Activated CD8-positive, alpha-beta T cell treated with anti-CD3 and anti-CD28 coated beads for 36 hours (primary cell): Measurements from ENCODE around the gene SHH. TPM values are rescaled to one million over a fixed set of nuclear protein-coding genes. Genes with fewer than 3 reads are reported as not detected.

Source experiments
- ATAC-seq: fragments of 200-7000 bp; cut with Tn5 transposase; one replicate; pipeline ENCODE4 v1.10.0; 2021; ENCODE audit warnings: mild to moderate bottlenecking, moderate library complexity
- CTCF ChIA-PET: fragments of 350-600 bp; sonication (Branson Sonifier 250); formaldehyde crosslinking; loops from one replicate; lab custom pipeline; 2021; ENCODE audit warnings: antibody characterized with exemption; lab: Charles Lee
- POLR2A ChIA-PET: fragments of 350-600 bp; sonication (Branson Sonifier 250); formaldehyde crosslinking; loops from one replicate; lab custom pipeline; 2021; ENCODE audit warnings: antibody characterized with exemption; lab: Charles Lee
- DNase-seq: peaks from one replicate; pipeline ENCODE4 v3.0.0-alpha.2; 2020
- H3K27ac Mint-ChIP-seq: one replicate; pipeline ENCODE4 v1.8.0; 2021; ENCODE audit warnings: mild to moderate bottlenecking, mixed read lengths
- H3K27me3 Mint-ChIP-seq: one replicate; pipeline ENCODE4 v1.8.0; 2021; ENCODE audit warnings: mixed read lengths
- H3K36me3 Mint-ChIP-seq: one replicate; pipeline ENCODE4 v1.8.0; 2021; ENCODE audit warnings: low read depth, mixed read lengths
- H3K4me1 Mint-ChIP-seq: one replicate; pipeline ENCODE4 v1.8.0; 2021; ENCODE audit warnings: low read depth, mixed read lengths
- H3K4me3 Mint-ChIP-seq: one replicate; pipeline ENCODE4 v1.8.0; 2021; ENCODE audit warnings: mild to moderate bottlenecking, moderate library complexity, mixed read lengths
- H3K9me3 Mint-ChIP-seq: one replicate; pipeline ENCODE4 v1.8.0; 2021; ENCODE audit warnings: mixed read lengths
- CTCF ChIP-seq: fragments of 200-600 bp; IDR thresholded peaks from one replicate; pipeline ENCODE4 v1.8.0; 2022; ENCODE audit warnings: antibody characterized with exemption, mild to moderate bottlenecking
- intact Hi-C: fragments of 100-400 bp; cut with micrococcal nuclease; formaldehyde crosslinking; loops from one replicate; pipeline ENCODE4 v1.10.0; 2022
- total RNA-seq, 2 experiments: library from RNA; stranded (reverse); gene quantifications; one replicate each; pipeline ENCODE4 v1.2.3, GENCODE V29; 2021

Gene SHH
- total RNA-seq, 2 experiments from 2014 or later: not detected

DNA sequence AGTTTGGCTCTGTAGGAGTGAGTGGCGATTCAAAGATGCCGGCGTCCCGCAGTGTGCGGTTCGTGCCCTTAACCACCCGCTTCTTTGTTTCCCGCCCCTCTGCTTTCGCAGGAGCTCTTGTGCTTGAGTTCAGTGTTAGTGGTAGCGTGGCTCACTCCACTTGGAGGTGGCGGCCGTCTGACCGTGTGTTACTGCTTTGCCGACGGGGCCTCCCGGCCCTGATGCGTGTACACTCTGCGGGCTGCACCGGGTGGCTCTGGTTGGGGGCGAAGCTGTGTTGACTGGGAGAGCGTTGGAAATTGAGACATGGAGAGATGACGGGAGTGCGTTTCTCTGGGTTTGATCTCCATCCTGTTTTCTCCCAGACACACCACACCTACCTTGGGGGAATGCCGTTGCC lies 31.4 kb downstream of the SHH start:
- H3K36me3 Mint-ChIP-seq: peaks cover 39% of the 10 kb centered on the region
- no peak overlapping the region for H3K4me3 Mint-ChIP-seq
- H3K27me3 Mint-ChIP-seq: no peaks in the 10 kb centered on the region
- no peaks in the 10 kb centered on the region for H3K4me1 Mint-ChIP-seq
- no peak overlapping the region for H3K27ac Mint-ChIP-seq
- POLR2A ChIA-PET: no interaction called here
- H3K9me3 Mint-ChIP-seq: no peaks in the 10 kb centered on the region
- ATAC-seq (no peak), DNase-seq (no peak)
- no peak for TF ChIP-seq CTCF
- intact Hi-C loops: no loop called here
- CTCF ChIA-PET: interaction anchor here (2.1 kb wide), 1 partner anchor 13 kb away, joined by 6 read pairs; no protein-coding TSS in a partner anchor

- no peak for TF ChIP-seq CTCF
- no peak for DNase-seq
- intact Hi-C loops: no loop called here
- Mint-ChIP-seq H3K4me3 (no peak overlapping the region), H3K9me3 (no peaks in the 10 kb centered on the region), H3K36me3 (peaks cover 50% of the 10 kb centered on the region), H3K27me3 (no peaks in the 10 kb centered on the region), H3K27ac (no peak overlapping the region), H3K4me1 (no peaks in the 10 kb centered on the region)
- ATAC-seq: no peak
- CTCF ChIA-PET: interaction anchor here (2.5 to 4.1 kb wide), 2 partner anchors 10 to 180 kb away, joined by 11 to 17 read pairs; no protein-coding TSS in a partner anchor
- POLR2A ChIA-PET: no interaction called here
These were observed 33.9 kb downstream of the SHH start for GRCh38 chr7:155778349-155778748.

GRCh38 chr7:155776606-155777005 lies 35.7 kb downstream of the SHH start:
- Mint-ChIP-seq H3K27me3 (no peaks in the 10 kb centered on the region), H3K9me3 (no peaks in the 10 kb centered on the region), H3K4me3 (no peak overlapping the region), H3K4me1 (no peaks in the 10 kb centered on the region), H3K36me3 (peaks cover 40% of the 10 kb centered on the region), H3K27ac (no peak overlapping the region)
- POLR2A ChIA-PET: no interaction called here
- intact Hi-C loops: no loop called here
- CTCF ChIA-PET: interaction anchor here (0.6 to 4.1 kb wide), 3 partner anchors 9 to 179 kb away, joined by 3 to 17 read pairs (median 10); no protein-coding TSS in a partner anchor
- ATAC-seq (no peak), DNase-seq (no peak)
- TF ChIP-seq CTCF: no peak

GRCh38 chr7:155775691-155776090 lies 36.6 kb downstream of the SHH start:
- H3K4me3 Mint-ChIP-seq: no peak overlapping the region
- intact Hi-C loops: no loop called here
- ChIA-PET CTCF (interaction anchor here (0.7 to 4.1 kb wide), 3 partner anchors 8 to 177 kb away, joined by 3 to 17 read pairs (median 10); no protein-coding TSS in a partner anchor), POLR2A (no interaction called here)
- H3K27ac Mint-ChIP-seq: no peak overlapping the region
- H3K4me1 Mint-ChIP-seq: no peaks in the 10 kb centered on the region
- H3K27me3 Mint-ChIP-seq: no peaks in the 10 kb centered on the region
- H3K36me3 Mint-ChIP-seq: peaks cover 35% of the 10 kb centered on the region
- no peak for TF ChIP-seq CTCF
- ATAC-seq (no peak), DNase-seq (no peak)
- H3K9me3 Mint-ChIP-seq: no peaks in the 10 kb centered on the region

DNA sequence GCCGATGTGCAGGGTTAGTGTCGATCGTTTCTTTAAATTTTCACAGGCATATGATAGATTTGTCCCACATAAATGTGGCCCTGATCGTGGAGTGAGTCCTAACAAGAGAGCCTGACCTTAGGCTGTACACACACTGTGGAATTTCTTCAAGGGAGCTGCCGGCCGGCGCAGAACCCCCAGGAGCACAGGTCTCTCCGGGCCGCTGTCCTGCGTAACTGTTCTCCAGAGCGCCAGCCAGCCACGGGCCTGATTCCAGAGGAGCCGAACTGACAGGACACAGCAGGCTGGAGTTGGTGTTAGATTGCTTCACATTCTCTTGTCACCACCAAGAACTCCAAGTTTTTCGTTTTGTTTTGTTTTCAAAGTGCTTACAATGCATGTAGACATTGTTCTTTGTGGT lies 37.3 kb downstream of the SHH start:
- Mint-ChIP-seq H3K27me3 (no peaks in the 10 kb centered on the region), H3K36me3 (peaks cover 35% of the 10 kb centered on the region)

More for the DNA sequence above, 37.3 kb downstream of the SHH start:
- Mint-ChIP-seq H3K4me1 (no peaks in the 10 kb centered on the region), H3K4me3 (no peak overlapping the region), H3K27ac (no peak overlapping the region), H3K9me3 (no peaks in the 10 kb centered on the region)
- ATAC-seq: no peak
- POLR2A ChIA-PET: interaction anchor here (0.7 kb wide), 1 partner anchor 176 kb away, joined by 3 read pairs; no protein-coding TSS in a partner anchor
- intact Hi-C loops: no loop called here
- TF ChIP-seq CTCF: no peak
- CTCF ChIA-PET: no interaction called here
- DNase-seq: no peak
